ENCODE data around the gene TARP.
A peak's percentile ranks its signal among the peaks of the same experiment; 100 is the strongest.
"Not testable (repeated sequence)": the region's sequence is repeated elsewhere in the genome, so short reads cannot be mapped to it uniquely, and the experiment has no call there.

The TARP gene

DNA sequence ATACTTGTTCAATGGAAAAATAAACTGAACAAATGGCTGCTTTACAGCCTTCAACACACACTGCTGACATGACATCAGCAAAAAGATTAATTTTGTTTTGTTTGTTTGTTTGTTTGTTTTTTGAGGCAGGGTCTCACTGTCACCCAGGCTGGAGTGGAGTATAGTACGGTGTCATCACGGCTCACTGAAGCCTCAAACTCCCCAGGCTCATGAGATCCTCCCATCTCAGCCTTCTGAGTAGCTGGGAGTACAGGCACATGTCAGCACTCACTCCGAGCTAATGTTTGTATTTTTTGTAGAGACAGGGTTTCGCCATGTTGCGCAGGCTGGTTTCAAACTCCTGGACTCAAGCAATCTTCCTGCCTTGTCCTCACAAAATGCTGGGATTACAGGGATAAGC, 10.9 kb downstream of the TARP start:
- DNase-seq (ENCODE audit: low read depth in 2 of 2), result no peak

DNA sequence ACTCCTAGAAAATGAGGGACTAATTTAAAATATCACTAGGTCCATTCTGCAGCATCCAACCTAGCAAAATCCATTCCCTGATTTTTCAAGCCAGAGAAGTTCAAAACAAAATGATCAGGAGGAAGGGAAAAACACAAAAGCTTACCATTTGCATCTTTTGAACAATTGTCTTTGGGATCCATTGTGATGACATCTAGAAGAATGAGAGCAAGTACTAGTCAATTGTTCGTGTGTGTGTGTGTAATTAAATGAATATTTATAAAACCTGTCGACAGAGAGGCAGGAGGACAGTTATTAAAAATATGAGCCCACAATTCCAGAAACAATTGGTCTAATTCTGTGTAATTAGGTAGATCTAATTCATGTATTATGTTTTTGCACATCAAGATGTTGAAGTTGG, 11.4 kb downstream of the TARP start:
- DNase-seq (ENCODE audit: low read depth in 2 of 2), result not testable (repeated sequence)

DNA sequence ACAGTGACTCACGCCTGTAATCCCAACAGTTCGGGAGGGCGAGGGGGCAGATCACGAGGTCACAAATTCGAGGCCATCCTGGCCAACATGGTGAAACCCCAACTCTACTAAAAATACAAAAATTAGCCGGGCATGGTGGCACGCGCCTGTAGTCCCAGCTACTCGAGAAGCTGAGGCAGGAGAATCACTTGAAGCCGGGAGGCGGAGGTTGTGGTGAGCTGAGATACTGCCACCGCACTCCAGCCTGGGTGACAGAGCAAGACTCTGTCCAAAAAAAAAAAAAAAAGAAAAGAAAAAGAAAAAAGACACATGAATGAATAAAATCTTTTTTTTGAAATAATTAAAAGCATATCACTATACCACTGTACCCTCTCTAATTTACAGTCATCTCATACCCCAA, 11.8 kb downstream of the TARP start:
- not testable (repeated sequence) for DNase-seq (ENCODE audit: low read depth in 2 of 2)

- not testable (repeated sequence) for DNase-seq (ENCODE audit: low read depth in 2 of 2)
Measured at GRCh38 chr7:38259157-38259556, 14.3 kb downstream of the TARP start.

DNA sequence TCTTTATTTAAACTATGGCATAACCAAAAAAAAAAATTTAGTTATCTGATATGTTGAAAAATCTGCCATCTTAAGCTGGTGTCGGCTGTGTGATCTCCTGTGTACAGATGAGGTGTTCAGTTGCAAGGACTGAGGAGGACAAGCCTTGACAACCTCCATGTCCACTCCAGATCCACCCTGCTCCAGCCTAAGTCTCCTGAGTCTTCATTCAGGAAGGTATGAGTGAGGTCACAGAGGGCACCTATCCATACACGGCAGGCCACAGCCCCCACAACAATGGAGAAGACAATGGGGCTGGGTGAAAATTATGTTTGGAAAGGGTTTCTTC, 16.1 kb downstream of the TARP start:
- DNase-seq (ENCODE audit: low read depth in 2 of 2), result no peak

DNA sequence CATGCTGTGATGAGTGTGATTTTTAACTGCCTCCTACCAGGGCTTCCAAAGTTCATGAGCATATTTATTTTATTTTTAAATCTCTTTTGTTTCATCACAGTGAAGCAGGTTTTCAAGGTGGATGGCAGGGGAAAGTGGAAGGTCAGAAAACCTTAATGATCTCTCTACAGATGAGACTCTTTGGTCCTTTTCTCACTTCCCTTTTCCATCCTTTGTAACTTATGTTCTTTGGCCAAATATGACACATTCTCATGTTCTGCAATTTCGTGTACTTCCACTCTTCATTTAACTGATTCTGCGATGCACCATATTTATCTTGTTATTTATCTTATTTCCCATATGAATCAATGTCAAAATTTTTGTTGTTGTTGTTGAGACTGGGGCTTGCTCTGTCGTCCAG, 23.6 kb downstream of the TARP start:
- DNase-seq (ENCODE audit: low read depth in 2 of 2), result not testable (repeated sequence)

DNA sequence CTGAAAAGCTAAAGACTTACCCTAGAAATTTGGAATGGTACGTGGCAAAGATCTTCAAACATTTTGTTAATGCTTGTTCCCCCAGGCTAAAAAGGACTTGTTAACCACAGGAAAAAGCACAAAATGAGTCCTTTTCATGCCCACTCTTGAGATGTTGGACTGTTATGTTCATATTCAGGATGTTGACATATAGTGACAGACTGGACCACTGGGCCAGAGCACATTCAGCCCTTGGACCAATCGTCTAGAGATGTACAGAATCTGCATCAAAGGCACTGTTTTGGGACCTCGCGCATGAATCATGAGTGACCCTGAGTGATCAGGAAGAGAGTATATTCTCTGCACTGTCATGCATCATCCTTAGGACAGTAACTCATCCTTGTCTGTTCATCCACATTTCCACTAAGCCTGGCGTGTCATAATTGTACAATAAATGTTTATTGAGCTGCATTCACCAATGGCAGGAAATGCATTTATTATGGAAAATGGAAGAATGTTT, 25.3 kb downstream of the TARP start:
- no peak for DNase-seq (ENCODE audit: low read depth in 2 of 2)

GRCh38 chr7:38245409-38245977, 27.9 kb downstream of the TARP start:
- DNase-seq (ENCODE audit: low read depth in 2 of 2), result no peak

DNA sequence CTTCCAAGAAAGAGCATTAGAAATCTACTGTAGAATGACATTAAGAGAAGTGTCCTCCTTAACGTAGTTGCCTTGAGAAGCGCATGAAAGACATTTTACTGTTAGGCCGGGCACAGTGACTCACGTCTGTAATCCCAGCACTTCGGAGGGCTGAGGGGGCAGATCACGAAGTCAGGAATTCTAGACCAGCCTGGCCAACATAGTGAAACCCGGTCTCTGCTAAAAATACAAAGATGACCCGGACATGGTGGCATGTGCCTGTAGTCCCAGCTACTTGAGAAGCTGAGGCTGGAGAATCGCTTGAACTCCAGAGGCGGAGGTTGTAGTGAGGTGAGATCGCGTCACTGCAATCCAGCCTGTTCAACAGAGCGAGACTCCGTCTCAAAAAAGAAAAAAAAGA, 28.9 kb downstream of the TARP start:
- no peak for DNase-seq (ENCODE audit: low read depth in 2 of 2)

- DNase-seq (ENCODE audit: low read depth in 2 of 2), result not testable (repeated sequence)
Measured at GRCh38 chr7:38243345-38243744, 30.1 kb downstream of the TARP start.

GRCh38 chr7:38242814-38243213, 30.6 kb downstream of the TARP start:
- no peak for DNase-seq (ENCODE audit: low read depth in 2 of 2)

- no peak for DNase-seq (ENCODE audit: low read depth in 2 of 2)
Measured at GRCh38 chr7:38241071-38241470, 32.4 kb downstream of the TARP start.

DNA sequence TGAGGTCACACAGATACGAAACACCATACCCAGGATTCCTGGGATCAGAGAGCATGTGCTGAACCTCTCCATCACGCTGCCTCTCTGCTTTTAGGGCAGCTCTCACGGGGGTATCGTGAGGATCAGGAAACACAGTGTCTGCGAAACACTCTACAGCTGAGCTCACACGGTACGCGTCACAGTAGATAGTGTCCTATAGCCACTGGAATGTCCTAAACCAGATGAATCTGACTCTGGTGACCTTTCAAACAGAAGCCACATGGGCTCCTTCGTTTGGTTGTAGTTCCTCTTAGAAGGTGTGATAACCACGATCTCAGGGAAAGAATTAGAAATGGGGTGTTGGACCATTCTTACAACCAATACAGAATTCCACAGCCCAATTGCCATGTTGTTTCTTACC, 34.3 kb downstream of the TARP start:
- DNase-seq (ENCODE audit: low read depth in 2 of 2), result not testable (repeated sequence)

DNA sequence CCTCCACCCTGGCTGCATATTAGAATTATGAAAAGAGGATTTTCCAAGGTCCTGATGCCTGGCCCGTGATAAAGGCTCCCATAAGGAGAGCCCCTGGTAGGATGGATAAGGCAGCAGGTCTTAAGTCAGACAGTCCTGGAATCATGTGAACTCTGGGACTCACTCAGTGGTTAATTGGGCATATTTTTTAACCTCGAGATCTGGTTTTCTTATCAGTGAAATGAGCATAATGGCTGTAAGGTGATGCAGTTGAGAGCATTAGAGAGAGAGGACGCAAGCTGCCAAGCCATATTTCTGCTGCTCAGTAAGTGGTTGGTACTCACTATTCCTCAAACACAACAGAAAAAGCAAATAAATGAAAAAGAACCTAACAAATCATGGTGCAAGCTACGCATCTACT, 37.8 kb downstream of the TARP start:
- DNase-seq (ENCODE audit: low read depth in 2 of 2), result no peak

DNA sequence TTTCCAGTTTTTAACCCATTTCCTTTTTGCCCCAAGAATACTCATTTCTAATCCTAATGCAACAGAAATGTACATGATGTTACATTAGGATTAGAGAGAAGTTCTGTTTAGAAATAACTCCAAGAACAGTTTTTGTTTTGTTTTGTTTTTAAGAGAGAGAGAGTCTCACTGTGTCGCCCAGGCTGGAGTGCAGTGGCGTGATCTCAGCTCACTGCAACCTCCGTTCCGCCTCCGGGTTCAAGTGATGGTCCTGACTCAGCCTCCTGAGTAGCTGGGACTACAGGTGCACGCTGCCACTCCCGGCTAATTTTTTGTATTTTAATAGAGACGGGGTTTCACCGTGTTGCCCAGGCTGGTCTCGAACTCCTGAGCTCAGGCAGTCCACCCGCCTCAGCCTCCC, 38.7 kb downstream of the TARP start:
- DNase-seq (ENCODE audit: low read depth in 2 of 2), result not testable (repeated sequence)

GRCh38 chr7:38232502-38233366, 40.7 kb downstream of the TARP start:
- DNase-seq (ENCODE audit: low read depth in 2 of 2), result peak; percentile 49 to 71

DNA sequence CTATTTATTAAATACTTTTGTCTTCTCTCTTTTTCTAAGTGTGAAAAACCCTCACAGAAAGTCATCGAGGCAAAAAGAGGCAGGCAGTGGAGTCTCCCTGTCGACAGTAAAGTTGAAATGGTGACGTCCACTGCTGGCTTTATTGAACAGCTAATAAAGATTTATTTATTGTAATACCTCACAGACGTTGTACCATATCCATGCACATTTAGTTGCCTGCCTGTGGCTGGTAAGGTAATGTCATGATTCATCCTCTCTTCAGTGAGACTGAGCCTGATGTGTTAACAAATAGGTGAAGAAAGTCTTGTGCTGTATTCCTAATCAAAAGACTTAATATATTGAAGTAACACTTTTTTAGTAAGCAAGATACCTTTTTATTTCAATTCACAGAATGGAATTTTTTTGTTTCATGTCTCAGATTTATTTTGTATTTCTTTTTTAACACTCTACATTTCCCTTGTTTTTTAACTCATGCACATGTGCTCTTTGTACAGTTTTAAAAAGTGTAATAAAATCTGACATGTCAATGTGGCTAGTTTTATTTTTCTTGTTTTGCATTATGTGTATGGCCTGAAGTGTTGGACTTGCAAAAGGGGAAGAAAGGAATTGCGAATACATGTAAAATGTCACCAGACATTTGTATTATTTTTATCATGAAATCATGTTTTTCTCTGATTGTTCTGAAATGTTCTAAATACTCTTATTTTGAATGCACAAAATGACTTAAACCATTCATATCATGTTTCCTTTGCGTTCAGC, 43.4 kb downstream of the TARP start:
- DNase-seq (ENCODE audit: low read depth in 2 of 2), result no peak

DNA sequence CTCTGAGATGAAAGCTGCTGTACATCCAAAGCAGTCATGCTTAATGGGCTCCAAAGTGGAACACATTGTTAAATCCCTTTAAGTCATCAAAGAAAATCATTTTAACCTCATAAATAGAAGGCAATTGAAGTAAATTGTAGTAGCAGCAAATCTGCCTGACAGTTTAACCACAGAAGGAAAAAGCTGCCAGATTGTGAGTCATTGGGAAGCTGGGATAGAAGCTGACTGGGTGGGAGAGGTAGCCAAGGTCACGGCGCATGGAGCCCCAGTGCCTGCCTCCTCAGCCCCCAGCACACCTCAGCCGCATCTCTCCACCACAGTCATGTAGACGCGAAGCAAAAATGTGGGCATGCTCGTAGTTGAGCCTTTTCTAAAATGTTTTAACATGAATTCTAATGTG, 44.0 kb downstream of the TARP start:
- DNase-seq (ENCODE audit: low read depth in 2 of 2), result no peak

DNA sequence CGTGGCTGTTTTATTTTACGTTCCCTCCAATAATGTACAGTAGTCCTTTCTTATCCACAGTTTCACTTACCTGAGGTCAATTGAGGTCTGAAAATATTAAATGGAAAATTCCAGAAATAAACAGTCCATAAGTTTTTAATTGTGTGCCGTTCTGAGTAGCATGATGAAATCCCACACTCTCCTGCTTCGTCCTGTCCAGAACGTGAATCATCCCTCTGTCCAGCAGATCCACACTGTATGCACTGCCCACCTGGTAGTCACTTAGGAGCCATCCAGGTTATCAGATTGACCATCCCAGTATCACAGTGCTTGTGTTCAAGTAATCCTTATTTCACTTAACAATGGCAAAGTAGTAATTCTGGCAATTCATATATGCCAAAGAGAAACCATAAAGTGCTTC, 49.0 kb downstream of the TARP start:
- no peak for DNase-seq (ENCODE audit: low read depth in 2 of 2)

DNA sequence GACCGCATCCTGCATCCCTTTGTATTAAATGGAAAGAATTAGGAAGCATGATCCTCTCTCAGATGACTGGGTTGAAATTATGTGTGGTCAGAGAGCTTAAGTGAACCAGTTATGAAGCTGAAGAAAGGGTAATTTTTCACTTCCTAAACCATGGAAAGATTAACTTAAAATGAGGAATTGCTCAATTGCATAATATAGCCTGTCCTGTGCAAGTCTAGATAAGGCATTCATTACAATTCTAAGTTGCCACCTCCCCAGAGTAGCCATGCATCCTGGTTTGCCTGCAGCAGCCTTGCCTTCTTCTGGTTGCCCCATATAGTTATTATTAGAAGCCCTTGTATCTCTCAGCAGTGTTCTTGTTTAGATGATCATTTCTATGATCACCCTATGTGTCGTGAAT, 50.1 kb downstream of the TARP start:
- DNase-seq (ENCODE audit: low read depth in 2 of 2), result no peak

GRCh38 chr7:38222481-38223096, 50.8 kb downstream of the TARP start:
- DNase-seq (ENCODE audit: low read depth in 2 of 2), result no peak

DNA sequence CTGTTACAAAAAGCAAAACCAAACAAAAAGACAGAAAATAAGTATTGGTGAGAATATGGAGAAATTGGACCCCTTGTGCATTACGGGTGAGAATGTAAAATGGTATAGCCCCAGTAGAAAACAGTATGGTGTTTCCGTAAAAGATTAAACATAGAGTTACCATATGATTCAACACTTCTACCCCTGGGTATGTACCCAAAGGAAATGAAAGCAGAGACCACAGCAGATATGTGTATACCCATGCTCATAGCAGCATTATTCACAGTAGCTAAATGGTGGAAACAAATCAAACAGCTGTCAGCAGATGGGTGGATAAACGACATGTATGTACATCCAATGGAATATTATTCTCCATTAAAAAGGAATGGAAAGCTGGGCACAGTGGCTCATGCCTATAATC, 53.0 kb downstream of the TARP start:
- DNase-seq (ENCODE audit: low read depth in 2 of 2), result no peak

Measured in stimulated activated CD8-positive, alpha-beta memory T cell treated with anti-CD3 and anti-CD28 coated beads, Interleukin-7, amount 100 ng/mL, for 1 hour (primary cell).